Fibroblast of upper back skin (primary cell): Measurements from ENCODE around the gene C20orf202.

Experiments used
- DNase-seq: peaks from one replicate; pipeline ENCODE4 v3.0.0-alpha.2; 2013

Gene C20orf202

GRCh38 chr20:1202762-1203504, at the start of gene C20orf202:
Gene C20orf202, plus strand, starts transcription at chr20:1203454. Its CDS starts 132 bp downstream, at chr20:1203586.
- no peak for DNase-seq

DNA sequence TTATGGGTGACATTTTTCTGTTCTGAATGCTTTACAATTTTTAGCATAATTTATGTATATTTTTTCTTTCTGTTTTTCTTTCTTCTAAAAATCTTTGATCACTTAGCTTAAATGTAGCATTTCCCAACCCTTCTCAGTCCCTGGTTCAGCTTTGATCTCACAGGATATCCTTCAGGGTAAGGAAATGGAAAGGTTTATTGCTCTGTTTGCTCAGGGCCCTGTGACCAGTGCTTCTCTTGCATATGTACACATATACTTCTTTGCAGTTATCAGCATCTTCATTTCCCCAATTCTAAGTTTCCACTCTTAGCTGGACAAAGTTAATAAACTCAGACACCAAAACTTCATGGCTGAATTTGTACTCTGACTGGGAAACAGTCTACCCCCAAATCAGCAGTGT, 49.0 kb upstream of the C20orf202 start:
- no peak for DNase-seq

GRCh38 chr20:1154691-1155090, 48.6 kb upstream of the C20orf202 start:
- DNase-seq, result no peak

- DNase-seq, result no peak
Measured at GRCh38 chr20:1155342-1155741, 47.9 kb upstream of the C20orf202 start.

- DNase-seq, result no peak
Measured at GRCh38 chr20:1160496-1160895, 42.8 kb upstream of the C20orf202 start.

- no peak for DNase-seq
Measured at GRCh38 chr20:1160991-1161390, 42.3 kb upstream of the C20orf202 start.

- no peak for DNase-seq
Measured at GRCh38 chr20:1163105-1163504, 40.1 kb upstream of the C20orf202 start.

GRCh38 chr20:1163653-1164052, 39.6 kb upstream of the C20orf202 start:
- no peak for DNase-seq

GRCh38 chr20:1164871-1165270, 38.4 kb upstream of the C20orf202 start:
- DNase-seq, result no peak

- no peak for DNase-seq
Measured at GRCh38 chr20:1165521-1165920, 37.7 kb upstream of the C20orf202 start.

DNA sequence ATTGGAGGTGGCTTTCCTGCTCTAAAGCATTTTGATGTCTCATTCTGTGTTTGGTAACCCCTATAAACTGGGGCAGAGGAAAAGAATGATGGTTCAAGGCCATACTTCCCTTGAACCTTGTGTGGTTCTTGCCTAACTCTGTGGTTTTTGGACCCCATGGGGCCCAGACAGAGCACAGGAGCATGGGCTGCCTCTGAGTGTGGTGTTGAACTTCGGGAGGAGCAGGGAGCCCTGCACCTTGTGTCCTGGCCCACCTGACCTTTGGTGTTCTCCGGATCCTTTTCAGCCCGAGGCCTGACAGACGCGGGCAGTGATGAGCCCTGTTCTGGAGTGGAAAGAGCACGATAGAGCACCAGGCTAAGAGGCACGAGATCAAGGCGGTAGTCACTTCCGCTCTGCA, 37.3 kb upstream of the C20orf202 start:
- no peak for DNase-seq

DNA sequence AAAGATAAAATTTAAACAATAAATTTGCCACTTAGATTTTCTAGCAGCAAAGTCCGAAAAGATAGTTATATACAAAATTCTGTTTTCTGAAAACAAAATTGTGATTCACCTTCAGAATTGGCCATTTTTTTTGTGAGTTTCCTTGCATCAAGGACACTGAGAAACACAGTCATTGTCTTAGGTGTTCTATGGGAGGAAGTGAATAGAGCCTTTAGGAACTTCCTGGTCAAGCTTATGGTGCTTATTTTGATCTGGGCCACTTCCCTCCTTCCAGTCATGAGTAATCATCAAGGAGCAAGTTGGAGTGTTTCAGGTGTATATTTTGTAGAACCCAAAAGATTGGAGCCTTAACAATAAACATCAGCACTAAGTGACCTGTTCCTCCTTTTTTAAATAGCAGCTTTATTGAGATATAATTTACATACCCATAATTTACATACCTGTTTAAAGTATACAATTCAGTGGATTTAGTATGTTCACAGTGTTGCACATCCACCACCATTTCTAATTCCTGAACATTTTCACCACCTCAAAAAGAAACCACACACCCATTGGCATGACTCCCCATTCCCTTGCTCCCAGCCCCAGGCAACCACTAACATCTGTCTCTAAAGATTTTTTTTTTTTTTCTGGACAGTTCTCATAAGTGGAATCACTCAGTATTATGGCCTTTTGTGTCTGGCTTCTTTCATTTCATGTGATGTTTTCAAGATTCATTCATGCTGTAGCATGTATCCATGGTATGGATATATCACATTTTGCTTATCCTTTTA, 36.1 kb upstream of the C20orf202 start:
- no peak for DNase-seq

DNA sequence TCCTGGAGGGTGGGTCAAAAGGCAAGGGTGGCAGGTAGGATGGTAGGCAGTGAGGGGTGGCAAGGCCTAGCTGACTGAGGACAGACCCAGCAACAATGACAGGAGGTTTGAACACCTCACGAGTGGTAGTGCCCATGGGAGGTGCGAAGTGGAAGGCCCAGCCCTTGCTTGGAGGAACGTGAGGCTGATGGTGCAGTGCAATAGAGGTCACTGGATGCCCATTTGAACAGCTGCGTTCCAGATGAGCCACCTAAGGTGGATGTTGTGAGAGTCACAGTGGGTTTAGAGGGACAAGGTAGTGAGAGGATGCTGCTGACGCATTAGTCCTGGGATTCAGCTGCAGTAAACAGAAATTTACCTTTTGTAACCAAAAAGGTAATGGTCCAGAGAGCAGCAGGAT, 34.0 kb upstream of the C20orf202 start:
- no peak for DNase-seq

DNA sequence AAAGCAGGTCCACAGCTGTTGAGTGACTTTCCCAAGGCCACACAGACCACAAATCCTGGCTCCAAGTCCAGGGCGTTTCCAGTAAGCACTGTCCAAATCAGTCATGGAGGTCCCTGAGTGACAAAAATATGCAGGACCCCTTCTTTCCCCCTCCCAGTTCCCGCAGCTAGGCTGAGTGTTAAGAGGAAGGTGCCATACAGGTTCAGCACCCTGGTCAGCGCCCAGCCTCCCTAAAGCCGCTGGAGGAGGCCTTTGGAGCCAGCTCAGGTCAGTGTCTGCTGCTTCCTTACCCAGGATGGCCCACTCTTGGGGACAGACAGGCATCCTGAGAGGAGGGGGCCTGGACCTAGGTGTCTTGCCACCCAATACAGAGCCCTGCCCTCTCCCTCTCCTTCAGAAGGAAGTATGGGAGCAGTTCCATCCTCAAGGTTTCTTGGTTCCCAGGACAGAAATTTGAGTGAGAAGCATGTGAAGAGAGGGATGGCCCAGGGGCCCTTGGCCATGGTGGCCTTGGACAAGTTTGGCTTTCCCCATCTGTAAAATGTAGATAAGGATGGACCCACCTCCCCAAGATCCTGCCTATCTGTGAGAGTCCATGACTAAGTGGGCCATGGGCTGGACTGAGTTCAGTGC, 31.7 kb upstream of the C20orf202 start:
- DNase-seq, result peak; percentile 34

DNA sequence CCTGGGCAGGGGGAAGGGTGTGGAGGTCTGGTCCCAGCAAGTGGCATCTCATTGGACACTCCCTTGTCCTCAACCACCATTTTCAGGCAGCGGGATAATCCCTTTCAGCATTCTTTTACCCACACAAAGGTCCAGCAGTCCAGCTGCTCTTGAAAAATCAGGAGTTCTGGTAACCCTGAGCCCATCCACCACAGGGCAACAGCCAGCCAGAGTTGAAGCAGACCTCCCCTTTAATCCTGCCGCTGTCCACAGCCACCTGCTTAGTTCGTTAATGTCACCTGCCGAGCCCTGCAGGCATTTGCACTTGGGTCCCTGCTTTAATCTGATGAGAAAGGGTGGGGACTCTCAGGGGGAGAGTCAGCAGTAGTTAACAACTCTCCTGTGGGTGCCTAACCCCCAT, 29.6 kb upstream of the C20orf202 start:
- DNase-seq, result no peak

DNA sequence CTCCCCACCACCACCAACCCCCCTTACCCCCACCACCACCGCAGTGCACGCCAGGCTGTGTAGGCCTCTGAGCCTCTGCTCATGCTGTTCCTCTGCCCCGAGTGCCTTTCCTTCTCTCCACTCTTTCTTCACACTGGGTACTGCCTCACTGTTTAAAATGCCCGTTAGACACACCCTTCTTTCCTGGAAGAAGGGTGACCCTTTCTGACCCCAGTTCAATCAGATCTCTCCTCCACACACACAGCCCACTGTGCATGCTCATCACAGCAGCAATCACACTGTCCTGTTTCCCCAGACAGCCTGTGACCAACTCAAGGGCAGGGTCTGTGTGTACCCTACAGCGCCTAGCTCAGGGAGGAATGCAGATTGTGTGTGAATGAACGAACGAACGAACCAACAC, 28.5 kb upstream of the C20orf202 start:
- DNase-seq, result no peak

DNA sequence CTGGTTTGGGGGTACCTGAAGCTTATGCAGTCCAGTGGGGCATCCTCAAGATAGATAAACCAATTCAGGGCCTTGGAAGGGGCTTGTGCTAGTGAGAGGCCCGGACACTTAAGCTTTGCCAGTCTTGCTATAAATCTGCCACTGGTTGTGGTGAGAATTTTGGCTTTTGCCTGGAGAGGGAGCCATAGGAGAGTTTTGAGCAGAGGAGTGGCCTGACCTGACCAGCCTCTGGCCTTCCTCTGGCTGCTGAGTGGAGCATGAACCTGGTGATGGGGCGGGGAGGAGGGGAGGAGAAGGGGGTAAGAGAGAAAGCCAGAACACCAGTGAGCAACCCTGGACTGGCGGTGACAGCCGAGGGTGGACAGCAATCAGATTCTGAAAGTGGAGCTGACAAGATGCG, 25.6 kb upstream of the C20orf202 start:
- DNase-seq, result no peak

GRCh38 chr20:1178103-1178502, 25.2 kb upstream of the C20orf202 start:
- DNase-seq, result no peak

DNA sequence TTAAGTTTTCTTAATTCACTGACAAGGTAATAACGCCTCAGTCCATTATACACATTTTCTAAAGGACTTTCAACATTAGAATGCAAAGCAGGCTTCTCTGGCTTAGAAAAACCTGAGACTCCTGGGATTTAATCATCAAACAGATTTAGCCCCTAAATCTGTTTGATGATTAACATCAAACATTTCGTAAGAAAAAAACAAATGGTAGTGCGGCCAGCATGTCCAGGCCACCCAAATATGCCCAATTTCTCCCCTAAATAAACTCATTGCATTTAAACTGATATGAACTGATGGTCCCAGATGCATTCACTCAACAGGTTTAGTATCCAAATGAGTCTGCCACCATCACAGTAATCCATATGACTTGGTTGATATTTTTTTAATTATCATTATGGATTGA, 24.6 kb upstream of the C20orf202 start:
- DNase-seq, result no peak

DNA sequence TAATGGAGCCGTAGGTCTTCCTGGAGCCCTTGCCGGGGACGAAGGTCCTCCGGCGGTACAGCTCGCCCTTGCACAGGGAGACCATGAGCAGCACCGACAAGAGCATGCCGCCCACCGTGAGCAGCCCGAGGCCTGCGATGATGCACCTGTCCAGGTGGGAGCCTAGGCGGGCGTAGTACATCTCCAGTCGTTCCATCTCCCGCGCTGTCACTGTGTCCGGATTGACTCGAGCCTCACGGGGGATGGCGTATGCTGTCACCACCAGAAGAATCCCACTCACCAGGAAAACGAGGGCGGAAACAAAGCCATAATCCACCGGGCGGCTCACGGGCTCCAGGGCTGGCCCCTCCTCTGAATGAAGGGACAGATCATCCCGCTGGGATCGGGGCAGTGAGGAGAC, 22.3 kb upstream of the C20orf202 start:
- no peak for DNase-seq

- no peak for DNase-seq
Measured at GRCh38 chr20:1182106-1182505, 21.1 kb upstream of the C20orf202 start.

DNA sequence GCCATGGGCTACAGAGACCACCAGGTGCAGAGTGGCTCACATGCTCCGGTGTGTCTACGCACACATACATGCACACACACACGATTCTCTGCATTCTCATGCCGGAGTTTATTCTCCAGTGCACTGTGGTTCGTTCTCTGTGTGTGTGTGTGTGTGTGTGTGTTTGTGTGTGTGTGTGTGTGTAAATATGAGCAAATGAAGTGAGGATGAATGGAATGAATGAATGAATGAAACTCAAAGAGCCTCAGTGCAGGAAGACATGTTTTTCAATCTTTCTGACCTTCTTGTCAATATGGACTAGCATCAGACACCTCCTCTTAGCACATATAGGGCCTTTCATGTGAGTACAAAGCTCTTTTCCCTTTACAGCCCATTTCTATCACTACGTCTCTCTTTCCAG, 20.1 kb upstream of the C20orf202 start:
- DNase-seq, result no peak

- no peak for DNase-seq
Measured at GRCh38 chr20:1184260-1184637, 19.0 kb upstream of the C20orf202 start.
